ENCODE results near the gene SLC9A5.

The SLC9A5 gene

GRCh38 chr16:67206129-67206837 is 42.5 kb upstream of the SLC9A5 start:
- H3K4me1 ChIP-seq (ENCODE audit: control insufficient read depth, insufficient read depth, low read length, poor library complexity, severe bottlenecking): peaks cover 7% of the 10 kb centered on the region
- no peaks in the 10 kb centered on the region for H3K9me3 ChIP-seq (ENCODE audit: control insufficient read depth, low read length)
- H3K36me3 ChIP-seq (ENCODE audit: control insufficient read depth, insufficient read depth, low read length): peaks cover 37% of the 10 kb centered on the region
- H3K4me3 ChIP-seq (ENCODE audit: extremely low read depth, insufficient read depth, low read length, poor library complexity, severe bottlenecking): no peak overlapping the region
- no peak overlapping the region for H3K27ac ChIP-seq (ENCODE audit: low read depth, low read length, severe bottlenecking)
- 89 to 96% methylated on average over 6 to 8 of the region's 8 CpGs for WGBS, 2 experiments (ENCODE audit: insufficient coverage in 2 of 2)

- Histone ChIP-seq H3K4me1 (ENCODE audit: control insufficient read depth, insufficient read depth, low read length, poor library complexity, severe bottlenecking) (peaks cover 7% of the 10 kb centered on the region), H3K9me3 (ENCODE audit: control insufficient read depth, low read length) (no peaks in the 10 kb centered on the region), H3K4me3 (ENCODE audit: extremely low read depth, insufficient read depth, low read length, poor library complexity, severe bottlenecking) (no peak overlapping the region), H3K36me3 (ENCODE audit: control insufficient read depth, insufficient read depth, low read length) (peaks cover 31% of the 10 kb centered on the region), H3K27ac (ENCODE audit: low read depth, low read length, severe bottlenecking) (peak overlapping the region; percentile 6)
- 81 to 89% methylated on average over 3 of the region's 3 CpGs for WGBS, 2 experiments (ENCODE audit: insufficient coverage in 2 of 2)
Observed at GRCh38 chr16:67206838-67207248, 41.9 kb upstream of the SLC9A5 start.

DNA sequence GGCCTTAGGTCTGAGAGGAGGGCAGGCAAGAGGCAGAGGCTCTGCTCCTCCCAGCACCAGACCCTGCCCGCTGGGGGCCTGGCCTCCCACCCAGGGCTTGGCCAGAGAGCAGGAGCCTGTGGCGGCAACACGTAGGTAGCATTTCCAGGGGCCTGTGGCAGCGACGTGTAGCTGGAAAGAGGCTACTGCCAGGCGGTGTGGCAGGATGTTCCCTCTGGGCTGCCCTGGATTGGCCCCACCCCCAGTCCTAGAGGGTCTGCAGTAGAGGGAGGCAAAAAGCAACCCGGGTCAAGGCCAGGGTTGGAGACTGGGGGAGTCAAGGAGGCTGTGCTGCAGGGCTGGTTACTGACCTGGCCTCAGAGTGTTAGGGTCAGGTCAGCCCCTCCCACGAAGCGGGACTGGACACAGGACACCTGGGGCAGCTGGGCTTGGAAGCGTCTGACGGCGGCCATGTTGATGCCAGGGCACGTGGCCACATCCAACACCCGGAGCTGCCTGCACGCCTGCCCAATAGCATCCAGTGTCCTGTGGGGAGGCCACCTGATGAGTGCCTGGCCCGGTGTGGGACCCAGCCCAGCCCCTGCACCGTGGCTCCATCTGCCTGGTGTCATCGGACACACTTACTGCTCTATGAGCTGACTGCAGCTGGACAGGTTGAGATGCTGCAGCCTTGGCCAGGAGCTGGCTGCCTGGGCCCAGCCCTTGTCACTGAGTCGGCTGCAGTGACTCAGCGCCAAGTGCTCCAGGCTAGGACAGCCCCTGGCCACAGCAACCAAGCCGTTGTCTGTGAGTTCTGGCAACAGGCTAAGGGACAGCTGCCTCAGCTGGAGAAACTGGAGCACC is 41.3 kb upstream of the SLC9A5 start:
- H3K9me3 ChIP-seq (ENCODE audit: control insufficient read depth, low read length): no peaks in the 10 kb centered on the region
- no peak overlapping the region for H3K4me3 ChIP-seq (ENCODE audit: extremely low read depth, insufficient read depth, low read length, poor library complexity, severe bottlenecking)
- 80 to 87% methylated on average over 20 of the region's 21 CpGs for WGBS, 2 experiments (ENCODE audit: insufficient coverage in 2 of 2)
- H3K27ac ChIP-seq (ENCODE audit: low read depth, low read length, severe bottlenecking): peak overlapping the region; percentile 6
- peaks cover 25% of the 10 kb centered on the region for H3K36me3 ChIP-seq (ENCODE audit: control insufficient read depth, insufficient read depth, low read length)
- peaks cover 7% of the 10 kb centered on the region for H3K4me1 ChIP-seq (ENCODE audit: control insufficient read depth, insufficient read depth, low read length, poor library complexity, severe bottlenecking)

DNA sequence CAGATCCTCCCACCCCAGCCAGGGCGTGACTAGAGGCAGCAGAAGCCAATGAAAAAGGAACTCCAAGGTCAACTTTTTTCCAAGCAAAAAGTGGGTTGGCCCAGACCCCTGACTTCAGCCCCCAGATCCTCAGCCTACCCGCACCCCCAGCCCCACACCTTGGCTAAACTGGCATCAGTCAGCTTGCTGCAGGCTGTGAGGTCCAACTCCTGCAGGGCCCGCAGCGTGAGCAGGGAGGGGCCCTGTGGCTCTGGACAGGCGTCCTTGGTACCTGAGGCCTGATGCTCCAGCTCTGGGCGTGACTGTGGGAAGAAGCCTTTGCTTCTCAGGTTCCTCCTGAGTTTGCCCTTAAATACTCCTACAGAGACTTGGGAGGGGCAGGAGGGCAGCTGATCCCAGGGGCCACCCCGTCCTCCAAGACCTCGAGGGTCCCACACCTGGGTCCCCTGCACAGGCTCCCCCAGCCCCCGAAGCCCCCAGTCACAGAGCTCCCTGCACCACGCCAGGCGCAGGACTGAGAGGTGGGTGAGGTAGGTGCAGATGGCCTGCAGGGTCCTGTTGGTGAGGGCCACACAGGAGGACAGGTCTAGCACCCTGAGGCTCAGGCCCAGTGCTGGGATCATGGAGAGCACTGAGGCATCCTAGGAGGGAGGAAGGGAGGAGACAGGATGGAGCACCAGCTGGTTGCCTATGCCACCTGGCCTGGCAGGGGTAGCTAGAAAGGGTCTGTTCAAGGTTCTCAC is 40.5 kb upstream of the SLC9A5 start:
- Histone ChIP-seq H3K4me3 (ENCODE audit: extremely low read depth, insufficient read depth, low read length, poor library complexity, severe bottlenecking) (no peak overlapping the region), H3K36me3 (ENCODE audit: control insufficient read depth, insufficient read depth, low read length) (peaks cover 16% of the 10 kb centered on the region), H3K4me1 (ENCODE audit: control insufficient read depth, insufficient read depth, low read length, poor library complexity, severe bottlenecking) (peaks cover 13% of the 10 kb centered on the region), H3K27ac (ENCODE audit: low read depth, low read length, severe bottlenecking) (no peak overlapping the region), H3K9me3 (ENCODE audit: control insufficient read depth, low read length) (no peaks in the 10 kb centered on the region)
- WGBS, 2 experiments (ENCODE audit: insufficient coverage in 2 of 2): 93% methylated on average over 6 to 8 of the region's 11 CpGs

DNA sequence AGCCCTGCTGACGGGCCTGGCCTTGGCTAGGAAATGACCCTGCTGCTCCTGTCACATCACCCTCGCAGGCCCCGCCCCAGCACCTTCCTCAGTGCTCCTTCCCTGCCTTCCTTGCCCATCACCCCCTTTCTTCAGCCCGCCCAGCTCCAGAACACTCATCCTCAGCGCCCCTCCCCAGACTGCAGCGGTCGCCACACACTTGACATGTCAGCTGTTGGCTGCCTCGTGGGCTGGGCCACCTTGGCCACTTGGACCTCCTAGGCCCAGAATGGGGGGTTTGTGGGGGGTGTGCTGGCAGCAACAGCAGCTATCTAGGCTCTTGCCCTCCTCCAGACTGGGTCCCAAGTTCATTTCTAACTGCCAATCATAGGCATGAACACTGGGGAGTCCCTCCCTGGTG is 39.2 kb upstream of the SLC9A5 start:
- 90 to 100% methylated on average over 1 to 5 of the region's 8 CpGs for WGBS, 2 experiments (ENCODE audit: insufficient coverage in 2 of 2)
- no peaks in the 10 kb centered on the region for H3K9me3 ChIP-seq (ENCODE audit: control insufficient read depth, low read length)

GRCh38 chr16:67210069-67210937 is 38.5 kb upstream of the SLC9A5 start:
- Histone ChIP-seq H3K36me3 (ENCODE audit: control insufficient read depth, insufficient read depth, low read length) (no peaks in the 10 kb centered on the region), H3K9me3 (ENCODE audit: control insufficient read depth, low read length) (no peaks in the 10 kb centered on the region), H3K4me3 (ENCODE audit: extremely low read depth, insufficient read depth, low read length, poor library complexity, severe bottlenecking) (no peak overlapping the region), H3K4me1 (ENCODE audit: control insufficient read depth, insufficient read depth, low read length, poor library complexity, severe bottlenecking) (peaks cover 13% of the 10 kb centered on the region), H3K27ac (ENCODE audit: low read depth, low read length, severe bottlenecking) (no peak overlapping the region)
- WGBS, 2 experiments (ENCODE audit: insufficient coverage in 2 of 2): 89 to 94% methylated on average over 22 to 23 of the region's 25 CpGs

More for the DNA sequence above, 39.2 kb upstream of the SLC9A5 start:
- Histone ChIP-seq H3K27ac (ENCODE audit: low read depth, low read length, severe bottlenecking) (no peak overlapping the region), H3K4me3 (ENCODE audit: extremely low read depth, insufficient read depth, low read length, poor library complexity, severe bottlenecking) (no peak overlapping the region), H3K36me3 (ENCODE audit: control insufficient read depth, insufficient read depth, low read length) (peaks cover 4% of the 10 kb centered on the region), H3K4me1 (ENCODE audit: control insufficient read depth, insufficient read depth, low read length, poor library complexity, severe bottlenecking) (peaks cover 13% of the 10 kb centered on the region)

DNA sequence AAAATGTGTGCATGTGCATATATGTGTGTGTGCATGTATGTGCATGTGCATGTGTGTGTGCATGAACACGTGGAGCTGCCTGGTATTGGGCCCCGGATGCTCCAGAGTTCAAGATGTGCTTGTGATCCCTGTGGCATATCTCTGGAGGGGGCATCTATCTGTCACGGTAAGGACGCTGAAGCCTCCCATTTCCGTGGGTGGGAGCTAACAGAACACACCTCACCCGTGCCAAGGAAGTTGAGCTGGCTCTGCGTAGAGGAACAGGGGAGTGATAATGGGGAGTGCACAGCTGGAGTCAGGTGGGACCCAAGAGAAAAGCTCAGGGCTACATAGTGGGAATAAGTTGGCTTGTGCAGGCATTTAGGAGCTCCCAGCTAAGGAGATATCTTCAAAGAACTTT is 37.1 kb upstream of the SLC9A5 start:
- no peak overlapping the region for H3K27ac ChIP-seq (ENCODE audit: low read depth, low read length, severe bottlenecking)
- no peaks in the 10 kb centered on the region for H3K9me3 ChIP-seq (ENCODE audit: control insufficient read depth, low read length)
- peaks cover 13% of the 10 kb centered on the region for H3K4me1 ChIP-seq (ENCODE audit: control insufficient read depth, insufficient read depth, low read length, poor library complexity, severe bottlenecking)
- no peaks in the 10 kb centered on the region for H3K36me3 ChIP-seq (ENCODE audit: control insufficient read depth, insufficient read depth, low read length)
- H3K4me3 ChIP-seq (ENCODE audit: extremely low read depth, insufficient read depth, low read length, poor library complexity, severe bottlenecking): no peak overlapping the region
- 88 to 90% methylated on average over 6 of the region's 7 CpGs for WGBS, 2 experiments (ENCODE audit: insufficient coverage in 2 of 2)

DNA sequence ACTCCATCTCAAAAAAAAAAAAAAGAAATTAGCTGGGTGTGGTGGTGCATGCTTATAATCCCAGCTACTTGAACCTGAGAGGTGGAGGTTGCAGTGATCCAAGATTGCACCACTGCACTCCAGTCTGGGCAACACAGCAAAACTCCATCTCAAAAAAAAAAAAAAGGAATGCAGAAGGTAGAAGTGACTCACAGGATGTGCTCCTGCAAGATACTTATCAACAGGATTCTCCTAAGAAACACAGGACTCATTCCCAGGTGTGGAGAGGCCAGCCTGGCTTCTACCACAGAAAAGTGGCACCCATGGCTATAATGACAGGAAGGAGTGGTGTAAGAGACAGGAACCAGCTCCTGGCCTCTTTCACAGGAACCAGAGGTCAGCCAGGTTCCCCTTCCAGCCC is 36.0 kb upstream of the SLC9A5 start:
- Histone ChIP-seq H3K4me1 (ENCODE audit: control insufficient read depth, insufficient read depth, low read length, poor library complexity, severe bottlenecking) (peaks cover 8% of the 10 kb centered on the region), H3K9me3 (ENCODE audit: control insufficient read depth, low read length) (no peaks in the 10 kb centered on the region), H3K4me3 (ENCODE audit: extremely low read depth, insufficient read depth, low read length, poor library complexity, severe bottlenecking) (no peak overlapping the region), H3K27ac (ENCODE audit: low read depth, low read length, severe bottlenecking) (no peak overlapping the region), H3K36me3 (ENCODE audit: control insufficient read depth, insufficient read depth, low read length) (no peaks in the 10 kb centered on the region)

- WGBS, 2 experiments (ENCODE audit: insufficient coverage in 2 of 2): 81 to 89% methylated on average over 3 to 5 of the region's 8 CpGs
- H3K36me3 ChIP-seq (ENCODE audit: control insufficient read depth, insufficient read depth, low read length): no peaks in the 10 kb centered on the region
- no peaks in the 10 kb centered on the region for H3K9me3 ChIP-seq (ENCODE audit: control insufficient read depth, low read length)
- H3K4me3 ChIP-seq (ENCODE audit: extremely low read depth, insufficient read depth, low read length, poor library complexity, severe bottlenecking): no peak overlapping the region
- H3K4me1 ChIP-seq (ENCODE audit: control insufficient read depth, insufficient read depth, low read length, poor library complexity, severe bottlenecking): peaks cover 5% of the 10 kb centered on the region
- no peak overlapping the region for H3K27ac ChIP-seq (ENCODE audit: low read depth, low read length, severe bottlenecking)
Observed at GRCh38 chr16:67213197-67214019, 35.4 kb upstream of the SLC9A5 start.
